Nephron (organoid): ENCODE measurements around the gene LCK.

Experiments used
- H3K27ac Mint-ChIP-seq, 3 experiments: 2 replicates each; pipeline ENCODE4 v1.8.0; 2020; ENCODE audit warnings: mixed read lengths in 3 of 3, mild to moderate bottlenecking in 2 of 3, moderate library complexity in 1 of 3
- H3K27me3 Mint-ChIP-seq: 2 replicates; pipeline ENCODE4 v1.8.0; 2021; ENCODE audit warnings: low read depth, mild to moderate bottlenecking, moderate library complexity, mixed read lengths
- H3K36me3 Mint-ChIP-seq: 2 replicates; pipeline ENCODE4 v1.8.0; 2020; ENCODE audit warnings: low read depth, mixed read lengths
- H3K4me1 Mint-ChIP-seq: 2 replicates; pipeline ENCODE4 v1.8.0; 2020; ENCODE audit warnings: mixed read lengths
- H3K4me3 Mint-ChIP-seq, 3 experiments: 2 replicates each; pipeline ENCODE4 v1.8.0; 2020; ENCODE audit warnings: mild to moderate bottlenecking in 3 of 3, mixed read lengths in 3 of 3, moderate library complexity in 2 of 3
- H3K9me3 Mint-ChIP-seq: 2 replicates; pipeline ENCODE4 v1.8.0; 2020; ENCODE audit warnings: mixed read lengths
- CTCF ChIP-seq, 3 experiments: fragments of 200-600 bp; sonication (generic); IDR thresholded peaks; one replicate each; pipeline ENCODE4 v1.5.0; 2021; ENCODE audit warnings: antibody characterized with exemption in 3 of 3; ENCODE audit not compliant: unreplicated experiment in 3 of 3

Gene LCK

DNA sequence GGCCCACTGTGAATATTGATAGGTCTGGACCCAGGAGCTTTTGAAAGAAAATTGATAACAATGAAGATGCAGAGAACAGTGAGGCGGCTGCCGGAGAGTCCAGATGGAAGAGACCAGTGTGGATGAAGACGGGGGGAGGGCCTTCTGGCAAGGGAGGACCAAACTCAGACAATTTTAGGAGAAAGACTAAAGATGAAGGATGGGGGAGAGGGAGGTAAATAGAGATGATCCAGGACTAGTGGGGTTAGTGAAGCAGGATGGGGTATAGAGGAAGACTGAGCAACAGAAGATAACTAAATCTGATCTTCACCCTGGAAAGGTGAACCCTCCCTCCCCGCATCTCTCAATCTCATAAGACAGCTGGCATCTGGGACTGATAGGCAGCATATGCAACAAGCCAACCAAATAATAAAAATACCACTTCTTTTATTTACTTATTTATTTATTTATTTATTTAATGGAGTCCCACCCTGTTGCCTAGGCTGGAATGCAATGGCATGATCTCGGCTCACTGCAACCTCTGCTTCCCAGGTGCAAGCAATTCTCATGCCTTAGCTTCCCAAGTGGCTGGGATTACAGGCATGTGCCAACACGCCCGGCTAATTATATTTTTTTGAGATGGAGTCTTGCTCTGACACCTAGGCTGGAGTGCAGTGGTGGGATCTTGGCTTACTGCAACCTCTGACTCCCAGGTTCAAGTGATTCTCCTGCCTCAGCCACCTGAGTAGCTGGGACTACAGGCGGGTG lies 18.3 kb upstream of the LCK start:
- peaks cover 31% of the 10 kb centered on the region for H3K36me3 Mint-ChIP-seq
- H3K27me3 Mint-ChIP-seq: no peaks in the 10 kb centered on the region
- no peaks in the 10 kb centered on the region for H3K9me3 Mint-ChIP-seq
- H3K4me1 Mint-ChIP-seq: no peaks in the 10 kb centered on the region
- TF ChIP-seq CTCF (IDR thresholded peaks at IDR 0.05; ENCODE audit: unreplicated experiment in 3 of 3): no peak
- no peak overlapping the region for H3K4me3 Mint-ChIP-seq
- no peak overlapping the region for H3K27ac Mint-ChIP-seq

DNA sequence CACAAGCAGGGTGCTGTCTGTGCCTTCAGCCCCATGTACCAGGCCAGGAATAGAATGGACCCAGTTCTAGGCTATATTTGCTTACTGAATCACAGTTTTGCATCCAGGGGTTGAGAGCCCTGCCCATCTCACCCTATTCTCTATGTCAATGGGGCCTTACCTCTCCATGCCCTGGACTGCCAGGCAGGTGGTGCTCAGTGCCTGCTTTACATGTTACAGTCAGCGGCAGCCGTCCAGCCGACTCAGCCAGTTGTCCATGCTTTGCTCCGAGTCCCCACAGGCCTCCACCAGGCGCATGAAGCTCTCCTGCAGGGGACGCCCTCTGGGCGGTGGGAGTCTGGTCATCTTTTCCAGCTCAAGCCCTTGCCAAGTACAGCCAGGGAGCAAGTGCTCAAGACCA lies 16.3 kb upstream of the LCK start:
- no peaks in the 10 kb centered on the region for H3K4me1 Mint-ChIP-seq

GRCh38 chr1:32239337-32239736 lies 11.7 kb upstream of the LCK start:
- Mint-ChIP-seq H3K4me3 (peak overlapping the region; percentile 92 to 93 (median 92)), H3K27ac (peak overlapping the region; percentile 28 to 85 (median 77)), H3K9me3 (no peaks in the 10 kb centered on the region), H3K36me3 (peaks cover 6% of the 10 kb centered on the region), H3K4me1 (peaks cover 11% of the 10 kb centered on the region), H3K27me3 (no peaks in the 10 kb centered on the region)
- TF ChIP-seq CTCF (IDR thresholded peaks at IDR 0.05; ENCODE audit: unreplicated experiment in 3 of 3): no peak

More for the DNA sequence above, 16.3 kb upstream of the LCK start:
- no peak for TF ChIP-seq CTCF (IDR thresholded peaks at IDR 0.05; ENCODE audit: unreplicated experiment in 3 of 3)
- no peaks in the 10 kb centered on the region for H3K9me3 Mint-ChIP-seq
- H3K27me3 Mint-ChIP-seq: no peaks in the 10 kb centered on the region
- H3K4me3 Mint-ChIP-seq: no peak overlapping the region
- no peak overlapping the region for H3K27ac Mint-ChIP-seq
- H3K36me3 Mint-ChIP-seq: peaks cover 16% of the 10 kb centered on the region

DNA sequence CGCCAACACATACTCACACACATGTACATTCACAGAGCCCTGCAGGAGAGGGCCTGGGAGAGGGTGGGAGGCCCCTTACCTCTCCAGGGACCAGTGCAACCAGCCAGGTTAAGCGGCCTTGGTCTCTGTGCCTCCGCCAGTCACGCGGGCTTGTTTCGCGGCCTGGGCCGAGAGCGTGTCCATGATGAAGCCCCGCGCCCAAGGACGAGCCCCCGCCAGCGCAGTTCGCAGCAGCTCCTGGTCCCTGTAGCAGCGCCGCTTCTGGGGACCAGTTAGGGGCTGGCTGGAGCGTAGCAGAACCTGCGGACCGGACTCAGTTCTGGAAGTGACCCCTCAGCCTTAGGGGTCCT lies 11.3 kb upstream of the LCK start:
- H3K4me1 Mint-ChIP-seq: peaks cover 11% of the 10 kb centered on the region
- peaks cover 6% of the 10 kb centered on the region for H3K36me3 Mint-ChIP-seq
- H3K9me3 Mint-ChIP-seq: no peaks in the 10 kb centered on the region
- no peak for TF ChIP-seq CTCF (IDR thresholded peaks at IDR 0.05; ENCODE audit: unreplicated experiment in 3 of 3)
- peak overlapping the region; percentile 92 to 93 (median 92) for H3K4me3 Mint-ChIP-seq
- peak overlapping the region; percentile 77 to 85 (median 85) for H3K27ac Mint-ChIP-seq
- H3K27me3 Mint-ChIP-seq: no peaks in the 10 kb centered on the region

DNA sequence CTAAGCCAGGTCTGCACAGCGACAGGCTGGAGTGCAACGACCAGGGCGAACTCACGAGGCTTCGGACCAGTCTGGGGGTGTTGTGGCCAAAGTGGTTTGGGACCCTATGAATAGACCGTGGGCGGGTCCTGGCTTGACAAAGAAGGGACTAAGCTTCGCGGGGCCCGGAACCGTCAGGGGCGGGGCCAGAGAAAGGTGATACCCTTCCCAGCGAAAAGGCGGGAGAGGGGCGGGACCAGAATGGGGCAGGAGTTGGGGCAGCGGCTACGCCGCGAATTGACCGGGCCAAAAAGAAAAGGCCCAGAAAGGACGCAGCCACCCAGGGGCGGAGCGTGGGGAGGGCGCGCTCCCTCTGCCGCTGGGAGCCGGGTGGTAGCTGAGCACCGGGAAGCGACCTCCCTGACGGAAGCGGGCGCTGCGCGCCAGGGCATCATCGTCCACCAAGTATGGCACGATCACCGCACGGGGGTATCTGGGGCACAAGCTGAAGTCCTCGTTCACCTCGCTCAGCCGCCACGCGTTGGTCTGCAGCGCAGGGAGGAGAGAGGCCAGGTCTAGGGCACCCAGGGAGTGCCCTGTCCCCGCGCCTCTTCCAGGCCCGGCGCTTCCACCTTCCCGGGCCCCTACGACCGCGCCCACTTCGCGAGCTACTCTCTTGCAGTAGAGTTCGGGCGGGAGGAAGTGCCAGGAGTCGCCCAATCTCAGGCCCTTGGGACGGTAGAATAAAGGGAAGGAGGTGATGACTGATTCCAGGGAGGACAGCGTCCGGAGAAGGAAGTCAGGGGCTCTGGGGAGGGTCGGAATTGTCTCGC lies 10.7 kb upstream of the LCK start:
- TF ChIP-seq CTCF (IDR thresholded peaks at IDR 0.05; ENCODE audit: unreplicated experiment in 3 of 3): no peak
- peaks cover 6% of the 10 kb centered on the region for H3K36me3 Mint-ChIP-seq
- peak overlapping the region; percentile 92 to 93 (median 92) for H3K4me3 Mint-ChIP-seq
- H3K27ac Mint-ChIP-seq: peak overlapping the region; percentile 77 to 85 (median 85)
- H3K27me3 Mint-ChIP-seq: no peaks in the 10 kb centered on the region
- H3K4me1 Mint-ChIP-seq: peaks cover 11% of the 10 kb centered on the region
- no peaks in the 10 kb centered on the region for H3K9me3 Mint-ChIP-seq
